HG02759 (cell line): ENCODE data around the gene SHROOM2.

Experiments
- ATAC-seq: cut with Tn5 transposase; IDR thresholded peaks from one replicate; pipeline ENCODE4 v1.9.1; 2021; ENCODE audit warnings: mild to moderate bottlenecking, moderate library complexity; ENCODE audit not compliant: unreplicated experiment

The SHROOM2 gene

DNA sequence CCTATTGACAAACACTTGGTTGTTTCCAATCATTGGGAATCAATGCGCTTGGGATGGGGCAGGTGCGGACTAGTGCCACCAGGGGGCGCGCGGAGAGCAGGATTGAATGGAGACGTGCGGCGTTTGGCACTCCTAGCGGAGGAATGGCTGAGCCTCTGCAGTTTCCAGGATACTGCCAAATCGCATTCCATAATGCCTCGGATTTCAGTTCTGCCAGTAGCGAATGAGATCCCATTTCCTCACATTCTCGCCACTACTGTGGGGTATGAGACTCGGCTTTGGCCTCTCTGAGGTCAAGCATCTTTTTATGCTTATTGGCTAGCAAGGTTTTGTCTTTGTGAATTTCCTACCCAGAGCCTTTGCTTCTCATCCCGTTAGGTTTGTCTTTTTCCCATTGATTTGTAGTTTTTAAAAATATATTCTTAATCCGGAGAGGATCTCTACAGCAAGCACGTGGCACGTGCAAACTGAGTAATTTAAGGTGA, 209.7 kb downstream of the SHROOM2 start:
- ATAC-seq: peak; percentile 56

DNA sequence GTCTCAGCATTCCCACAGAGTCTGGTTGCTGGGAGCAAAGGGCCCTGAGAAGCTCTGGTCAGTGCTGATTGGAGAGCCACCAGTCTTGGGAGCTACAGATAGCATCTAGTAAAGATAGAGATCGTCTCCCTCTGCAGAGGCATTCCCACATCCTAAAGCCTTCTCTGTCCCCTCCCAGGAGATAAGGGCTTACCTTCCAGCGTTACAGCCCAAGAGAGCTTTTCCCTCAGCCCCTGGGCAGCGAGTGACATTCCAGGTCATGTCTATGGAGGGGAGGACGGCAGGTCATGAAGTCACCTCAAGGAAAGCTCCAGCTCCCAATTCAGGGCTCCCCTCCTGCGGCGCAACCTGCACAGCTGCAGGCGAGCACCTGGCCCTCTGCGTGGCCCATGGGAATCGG, 210.8 kb downstream of the SHROOM2 start:
- no peak for ATAC-seq

DNA sequence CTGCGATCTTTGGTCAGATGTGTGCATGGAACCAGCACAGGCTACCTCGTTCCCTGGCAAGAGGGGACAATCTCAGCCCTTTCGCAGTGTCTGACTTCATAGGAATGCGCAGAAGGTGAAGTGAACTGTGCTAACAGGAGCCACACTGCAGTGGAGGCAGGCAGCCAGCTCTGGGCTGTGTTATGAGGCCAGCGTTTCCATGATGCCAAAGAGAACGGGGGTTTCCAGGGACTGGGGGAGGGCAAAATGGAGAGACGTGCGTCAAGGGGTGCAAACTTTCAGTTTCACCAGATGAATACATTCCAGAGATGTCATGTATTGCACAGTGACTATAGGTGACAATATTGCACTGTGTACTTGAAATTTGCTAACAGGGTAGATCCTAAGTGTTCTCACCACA, 211.3 kb downstream of the SHROOM2 start:
- no peak for ATAC-seq
